A549 (cell line): ENCODE data around the gene CKAP5. TPM values are rescaled to one million over a fixed set of nuclear protein-coding genes. Genes with fewer than 3 reads are reported as not detected.
A peak's percentile ranks its signal among the peaks of the same experiment; 100 is the strongest.

Experiments used
- ATAC-seq, 2 experiments: fragments of 200-7000 bp in 1 of 2; fragments of >200 bp in 1 of 2; cut with Nextera tagmentation in 1 of 2; cut with Tn5 transposase in 1 of 2; 3 replicates each; pipeline versions ENCODE4 v1.8.0 to v1.9.1; 2018 to 2020; ENCODE audit warnings: mild to moderate bottlenecking in 1 of 2, moderate library complexity in 1 of 2
- CTCF ChIA-PET: fragments of 300-600 bp; sonication (Branson Sonifier 250); formaldehyde crosslinking; extraction: SDS; loops from one replicate; lab custom pipeline; 2021; ENCODE audit warnings: antibody characterized with exemption, inconsistent platforms; lab: Yijun Ruan, JAX
- POLR2A ChIA-PET: fragments of 350-600 bp; formaldehyde crosslinking; extraction: SDS; loops from one replicate; lab custom pipeline; 2021; ENCODE audit warnings: antibody characterized with exemption, inconsistent platforms; lab: Yijun Ruan, JAX
- DNase-seq, 2 experiments: peaks; one replicate each; pipeline versions ENCODE4 v3.0.0 to v3.0.0-alpha.2; 2011 to 2016; ENCODE audit warnings: low read depth in 1 of 2, low spot score in 1 of 2
- FAIRE-seq: peaks from 2 replicates; lab custom pipeline; 2011; peaks lifted over from hg19 to GRCh38; lab: Jason Lieb, UNC
- H3K27ac ChIP-seq, 2 experiments: fragments of >200 bp; sonication (Bioruptor Twin); formaldehyde crosslinking; 3 replicates each; pipeline ENCODE4 v1.5.1; 2016 to 2017
- H3K4me1 ChIP-seq: fragments of >200 bp; sonication (Bioruptor Twin); formaldehyde crosslinking; 3 replicates; pipeline ENCODE4 v1.6.1; 2016
- H3K4me2 ChIP-seq: fragments of >200 bp; sonication (Bioruptor Twin); formaldehyde crosslinking; 3 replicates; pipeline ENCODE4 v1.6.1; 2016
- H3K4me3 ChIP-seq: fragments of >200 bp; sonication (Bioruptor Twin); formaldehyde crosslinking; 3 replicates; pipeline ENCODE4 v1.5.1; 2016
- H3K9me3 ChIP-seq: fragments of >200 bp; sonication (Bioruptor Twin); formaldehyde crosslinking; 3 replicates; pipeline ENCODE4 v1.6.1; 2016
- CEBPB ChIP-seq, 2 experiments: fragments of >200 bp in 1 of 2; sonication (Bioruptor Twin) in 1 of 2; formaldehyde crosslinking in 1 of 2; IDR thresholded peaks; 2 replicates each; pipeline ENCODE4 v1.6.1; 2012 to 2016
- CHD4 ChIP-seq: fragments of 200-600 bp; sonication (generic); IDR thresholded peaks from 2 replicates; pipeline ENCODE4 v1.6.1; 2016; ENCODE audit warnings: antibody characterized with exemption, mild to moderate bottlenecking, borderline replicate concordance
- EHF ChIP-seq: fragments of 250-450 bp; sonication (Bioruptor Pico); IDR thresholded peaks from 2 replicates; pipeline ENCODE4 v1.5.0; 2020; ENCODE audit warnings: mild to moderate bottlenecking
- EP300 ChIP-seq, 2 experiments: fragments of >200 bp; sonication (Bioruptor Twin); formaldehyde crosslinking; IDR thresholded peaks; 2 replicates in 1 of 2; 3 replicates in 1 of 2; pipeline ENCODE4 v1.6.1; 2016 to 2017
- FOSB ChIP-seq: fragments of 250-450 bp; sonication (Bioruptor Pico); IDR thresholded peaks from 2 replicates; pipeline ENCODE4 v1.5.0; 2020; ENCODE audit warnings: mild to moderate bottlenecking, moderate library complexity
- FOXS1 ChIP-seq: fragments of 250-450 bp; sonication (Bioruptor Pico); IDR thresholded peaks from 2 replicates; pipeline ENCODE4 v1.5.0; 2020; ENCODE audit warnings: mild to moderate bottlenecking, moderate library complexity
- GATA3 ChIP-seq: IDR thresholded peaks from 2 replicates; pipeline ENCODE4 v1.6.1; 2012; ENCODE audit warnings: borderline replicate concordance
- HEYL ChIP-seq: fragments of 250-450 bp; sonication (Bioruptor Pico); IDR thresholded peaks from 2 replicates; pipeline ENCODE4 v1.8.0; 2021; ENCODE audit warnings: mild to moderate bottlenecking, moderate library complexity
- HOXB13 ChIP-seq: fragments of 250-450 bp; sonication (Bioruptor Pico); IDR thresholded peaks from 2 replicates; pipeline ENCODE4 v1.5.0; 2020; ENCODE audit warnings: low read depth, mild to moderate bottlenecking, moderate library complexity
- JUN ChIP-seq, 2 experiments: fragments of >200 bp; sonication (Bioruptor Twin); formaldehyde crosslinking; IDR thresholded peaks; 2 replicates in 1 of 2; 3 replicates in 1 of 2; pipeline ENCODE4 v1.6.1; 2016 to 2017
- KDM1A ChIP-seq: fragments of 200-600 bp; sonication (generic); IDR thresholded peaks from 2 replicates; pipeline ENCODE4 v1.6.1; 2016; ENCODE audit warnings: low read depth, mild to moderate bottlenecking
- KDM5A ChIP-seq: fragments of 200-600 bp; sonication (generic); IDR thresholded peaks from 2 replicates; pipeline ENCODE4 v1.6.1; 2016; ENCODE audit warnings: antibody characterized with exemption, mild to moderate bottlenecking
- MAZ ChIP-seq: fragments of 150-350 bp; IDR thresholded peaks from 2 replicates; pipeline ENCODE4 v1.6.1; 2014; ENCODE audit warnings: antibody characterized with exemption, low read depth, low read length, borderline replicate concordance
- MYC ChIP-seq: IDR thresholded peaks from 2 replicates; pipeline ENCODE4 v1.6.1; 2012; ENCODE audit warnings: mild to moderate bottlenecking, inconsistent platforms, low read length, improper control_type of control experiment, borderline replicate concordance
- NFE2L2 ChIP-seq: fragments of 150-350 bp; conservative IDR thresholded peaks from 2 replicates; pipeline ENCODE4 v1.6.1; 2014; ENCODE audit warnings: low read length
- NR3C1 ChIP-seq: fragments of >200 bp; sonication (Bioruptor Twin); formaldehyde crosslinking; IDR thresholded peaks from 3 replicates; pipeline ENCODE4 v1.6.1; 2017
- RARB ChIP-seq: fragments of 250-450 bp; sonication (Bioruptor Pico); IDR thresholded peaks from 2 replicates; pipeline ENCODE4 v1.8.0; 2021; ENCODE audit warnings: mild to moderate bottlenecking, moderate library complexity
- RFX5 ChIP-seq: fragments of 450-650 bp; IDR thresholded peaks from 2 replicates; pipeline ENCODE4 v1.7.1; 2014; ENCODE audit warnings: antibody characterized with exemption, mild to moderate bottlenecking, moderate library complexity
- RNF2 ChIP-seq: fragments of 200-600 bp; sonication (generic); IDR thresholded peaks from 2 replicates; pipeline ENCODE4 v1.6.1; 2016; ENCODE audit warnings: low read depth, mild to moderate bottlenecking, antibody characterized with exemption, moderate library complexity, borderline replicate concordance
- SMC3 ChIP-seq: fragments of >200 bp; sonication (Bioruptor Twin); formaldehyde crosslinking; IDR thresholded peaks from 3 replicates; pipeline ENCODE4 v1.6.1; 2018; ENCODE audit warnings: inconsistent platforms
- ZNF302 ChIP-seq: fragments of 250-450 bp; sonication (Bioruptor Pico); IDR thresholded peaks from 2 replicates; pipeline ENCODE4 v1.9.0; 2021; ENCODE audit warnings: inconsistent platforms, mild to moderate bottlenecking, moderate library complexity
- WGBS: methylation state at CpG from one replicate; pipeline ENCODE4 v1.1.6; 2017; ENCODE audit errors: missing lambda C conversion rate; 5-methylcytosine and 5-hydroxymethylcytosine counted together
- polyA plus RNA-seq, 4 experiments: library from polyadenylated mRNA; depleted of rRNA in 3 of 4; stranded (reverse); fragments of >200 nt; fragmentation: RNase III in 1 of 4; extraction: RNeasy Plus Mini Kit Qiagen cat#74134 plus additional on column Dnase treatment in 1 of 4; gene quantifications; 2 replicates in 3 of 4; 3 replicates in 1 of 4; pipeline ENCODE4 v1.2.3, GENCODE V29; 2011 to 2017
- TF ChIP-seq, protein P1 (sequence below): fragments of 150-350 bp; IDR thresholded peaks from 2 replicates; pipeline ENCODE4 v1.6.1; 2014; ENCODE audit warnings: low read depth, mild to moderate bottlenecking, low read length
- TF ChIP-seq, protein P2 (sequence below): fragments of >200 bp; sonication (Bioruptor Twin); formaldehyde crosslinking; IDR thresholded peaks from 2 replicates; pipeline ENCODE4 v1.6.1; 2016

The CKAP5 gene
- polyA plus RNA-seq, 2 of the 4 experiments (the other 2 are of a cell fraction), result 66.3 to 173 TPM

DNA sequence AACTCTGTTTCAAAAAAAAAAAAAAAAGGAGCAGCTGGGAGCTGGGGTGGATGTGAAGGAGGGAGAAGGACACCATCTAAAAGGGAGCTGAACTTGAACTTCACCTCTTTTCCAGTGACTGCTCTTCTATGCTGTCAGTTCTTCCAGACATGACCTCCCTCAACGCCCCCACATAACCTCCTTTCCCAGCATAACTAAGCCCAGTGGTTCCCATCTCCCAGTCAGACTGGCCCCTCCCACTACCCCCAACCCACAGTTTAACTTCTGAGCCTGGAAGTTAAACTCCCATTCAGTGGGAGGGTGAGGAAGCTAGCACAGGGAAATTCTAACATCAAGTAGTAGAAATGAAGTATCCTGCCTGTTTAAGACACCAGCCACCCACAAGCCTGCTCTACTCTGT, 147.5 kb downstream of the CKAP5 start:
- CTCF ChIA-PET, result interaction anchor here (0.7 to 2.1 kb wide), 3 partner anchors 12 to 65 kb away, joined by 3 to 9 read pairs (median 3); no protein-coding TSS in a partner anchor

DNA sequence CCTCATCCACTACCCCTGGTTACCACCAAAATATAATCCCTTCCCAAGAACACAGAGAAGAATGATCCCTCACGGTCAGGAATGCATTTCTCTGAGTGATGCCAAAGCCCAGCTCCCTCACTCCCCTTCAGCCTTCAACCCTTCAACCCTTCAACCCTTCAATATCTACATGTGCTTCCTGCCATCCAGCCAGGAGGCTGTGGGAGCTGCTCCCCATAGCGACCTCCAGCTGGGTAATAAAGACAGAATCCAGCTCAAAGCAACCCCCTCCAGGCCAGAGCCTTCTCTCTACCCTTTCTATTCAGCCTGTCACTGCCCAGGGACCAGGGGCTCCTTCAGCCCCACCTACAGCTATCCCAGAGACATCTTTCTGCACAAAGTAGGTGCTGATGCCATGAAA, 148.4 kb downstream of the CKAP5 start:
- no peaks in the 10 kb centered on the region for H3K9me3 ChIP-seq
- no peak for FAIRE-seq
- H3K4me2 ChIP-seq, result no peak overlapping the region
- no peak overlapping the region for H3K27ac ChIP-seq
- ChIA-PET POLR2A (no interaction called here), CTCF (interaction anchor here (2.1 kb wide), 1 partner anchor 11 kb away, joined by 9 read pairs; no protein-coding TSS in a partner anchor)
- no peak for ATAC-seq
- H3K4me1 ChIP-seq, result peaks cover 23% of the 10 kb centered on the region; the same call in 2 of the 3 replicates
- no peak for TF ChIP-seq HEYL (CRISPR knock-in tag)
- no peak for TF ChIP-seq SMC3
- TF ChIP-seq NR3C1, result no peak
- TF ChIP-seq RFX5, result no peak
- TF ChIP-seq EP300 (IDR thresholded peaks at IDR 0.05), result no peak
- no peak for TF ChIP-seq GATA3
- TF ChIP-seq FOSB (CRISPR knock-in tag), result no peak
- TF ChIP-seq JUN (IDR thresholded peaks at IDR 0.05), result no peak
- no peak for TF ChIP-seq MYC
- TF ChIP-seq, protein P1, sequence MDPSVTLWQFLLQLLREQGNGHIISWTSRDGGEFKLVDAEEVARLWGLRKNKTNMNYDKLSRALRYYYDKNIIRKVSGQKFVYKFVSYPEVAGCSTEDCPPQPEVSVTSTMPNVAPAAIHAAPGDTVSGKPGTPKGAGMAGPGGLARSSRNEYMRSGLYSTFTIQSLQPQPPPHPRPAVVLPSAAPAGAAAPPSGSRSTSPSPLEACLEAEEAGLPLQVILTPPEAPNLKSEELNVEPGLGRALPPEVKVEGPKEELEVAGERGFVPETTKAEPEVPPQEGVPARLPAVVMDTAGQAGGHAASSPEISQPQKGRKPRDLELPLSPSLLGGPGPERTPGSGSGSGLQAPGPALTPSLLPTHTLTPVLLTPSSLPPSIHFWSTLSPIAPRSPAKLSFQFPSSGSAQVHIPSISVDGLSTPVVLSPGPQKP, result no peak
- TF ChIP-seq CHD4, result no peak
- TF ChIP-seq, protein P2, sequence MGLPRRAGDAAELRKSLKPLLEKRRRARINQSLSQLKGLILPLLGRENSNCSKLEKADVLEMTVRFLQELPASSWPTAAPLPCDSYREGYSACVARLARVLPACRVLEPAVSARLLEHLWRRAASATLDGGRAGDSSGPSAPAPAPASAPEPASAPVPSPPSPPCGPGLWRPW, result no peak
- no peak for TF ChIP-seq EHF (CRISPR knock-in tag)
- no peak for TF ChIP-seq KDM1A
- no peak for TF ChIP-seq FOXS1 (CRISPR knock-in tag)
- no peak for DNase-seq
- no peak overlapping the region for H3K4me3 ChIP-seq
- 61% methylated on average over 2 of the region's 2 CpGs for WGBS

More for the DNA sequence above, 147.5 kb downstream of the CKAP5 start:
- FAIRE-seq, result no peak
- H3K4me3 ChIP-seq, result no peak overlapping the region
- peak overlapping the region; percentile 88 for H3K4me2 ChIP-seq
- POLR2A ChIA-PET, result interaction anchor here (0.6 kb wide), 1 partner anchor 1144 kb away, joined by 3 read pairs; no protein-coding TSS in a partner anchor
- H3K9me3 ChIP-seq, result no peaks in the 10 kb centered on the region
- ATAC-seq, result no peak
- peaks cover 24% of the 10 kb centered on the region; the same call in 2 of the 3 replicates for H3K4me1 ChIP-seq
- no peak for DNase-seq
- H3K27ac ChIP-seq, result no peak overlapping the region
- 73% methylated on average over 1 of the region's 1 CpG for WGBS
- TF ChIP-seq NFE2L2 (no peak), RNF2 (no peak), RARB (CRISPR knock-in tag) (no peak), JUN (IDR thresholded peaks at IDR 0.05) (no peak), CEBPB (IDR thresholded peaks at IDR 0.05) (no peak), GATA3 (no peak), ZNF302 (CRISPR knock-in tag) (no peak), MAZ (no peak), HOXB13 (no peak), FOSB (CRISPR knock-in tag) (no peak), HEYL (CRISPR knock-in tag) (no peak)
- TF ChIP-seq, all 56 proteins: peak for 0

- ChIA-PET POLR2A (no interaction called here), CTCF (interaction anchor here (1.7 to 2.1 kb wide), 2 partner anchors 10 to 13 kb away, joined by 5 to 9 read pairs; no protein-coding TSS in a partner anchor)
- 88% methylated on average over 3 of the region's 3 CpGs for WGBS
- Histone ChIP-seq H3K27ac (no peak overlapping the region), H3K4me2 (no peak overlapping the region), H3K4me3 (no peak overlapping the region), H3K4me1 (peaks cover 19% of the 10 kb centered on the region; the same call in 2 of the 3 replicates), H3K9me3 (no peaks in the 10 kb centered on the region)
- TF ChIP-seq KDM5A, result no peak
- no peak for TF ChIP-seq CHD4
- FAIRE-seq, result no peak
- ATAC-seq, result no peak
- DNase-seq, result no peak
Observed at GRCh38 chr11:46697303-46697702, 148.8 kb downstream of the CKAP5 start.
